Measurements from ENCODE around the gene EFCAB3.
A peak's percentile ranks its signal among the peaks of the same experiment; 100 is the strongest.
"Not testable (repeated sequence)": the region's sequence is repeated elsewhere in the genome, so short reads cannot be mapped to it uniquely, and the experiment has no call there.

Gene EFCAB3

DNA sequence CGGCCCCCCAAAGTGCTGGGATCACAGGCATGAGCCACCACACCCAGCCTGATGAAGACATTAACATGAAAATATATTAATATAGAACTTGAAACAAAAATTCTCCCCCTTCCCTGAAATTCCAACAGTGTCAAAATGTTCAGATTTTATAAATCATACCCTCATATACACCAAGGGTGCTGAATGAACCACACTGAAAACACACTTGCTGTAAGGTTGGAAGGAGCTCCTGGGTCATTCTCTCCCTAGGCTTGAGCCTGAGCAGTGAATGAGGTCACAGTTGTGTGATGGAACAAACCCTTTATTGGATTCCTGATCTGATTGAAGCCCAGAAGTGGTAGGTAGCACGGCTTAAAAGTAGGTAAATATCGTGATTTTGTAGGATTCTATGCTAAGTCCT, at the start of gene EFCAB3:
Gene EFCAB3, plus strand, starts transcription at position 301 of the 400 bp plus-strand sequence. CDS start 2,427 bp downstream, outside the sequence.
- Histone ChIP-seq H3K36me3 (ENCODE audit: control insufficient read depth, insufficient read depth, low read length) (no peaks in the 10 kb centered on the region), H3K4me1 (ENCODE audit: control insufficient read depth, insufficient read depth, low read length) (no peaks in the 10 kb centered on the region), H3K27me3 (ENCODE audit: control insufficient read depth, insufficient read depth, low read length) (peaks cover 3% of the 10 kb centered on the region), H3K9me3 (ENCODE audit: control insufficient read depth, low read length) (no peaks in the 10 kb centered on the region), H3K9ac (ENCODE audit: low read length) (no peak within 1 kb of the TSS), H3K4me3 (ENCODE audit: low read length) (no peak within 1 kb of the TSS)

DNA sequence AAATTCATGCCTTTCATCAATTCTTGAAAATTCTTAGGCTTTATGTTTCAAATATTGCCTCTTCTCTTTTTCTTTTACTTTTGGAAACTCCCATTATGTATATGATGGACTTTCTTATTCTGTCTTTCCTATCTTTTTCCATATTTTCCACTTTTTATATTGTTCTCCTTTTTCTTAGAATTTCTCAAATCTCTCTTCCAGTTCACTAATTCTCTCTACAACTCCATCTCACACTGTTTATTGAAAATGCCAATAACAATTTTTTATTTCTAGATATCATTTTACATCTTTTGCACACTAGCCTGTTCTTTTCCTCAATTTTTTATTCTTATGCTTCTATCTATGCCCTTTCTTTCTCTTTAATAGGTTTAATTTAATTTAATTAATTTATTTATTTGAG, 43.8 kb upstream of the EFCAB3 start:
- no peaks in the 10 kb centered on the region for H3K9me3 ChIP-seq (ENCODE audit: control insufficient read depth, low read length)
- H3K36me3 ChIP-seq (ENCODE audit: control insufficient read depth, insufficient read depth, low read length), result no peaks in the 10 kb centered on the region
- no peak overlapping the region for H3K9ac ChIP-seq (ENCODE audit: low read length)
- no peaks in the 10 kb centered on the region for H3K4me1 ChIP-seq (ENCODE audit: control insufficient read depth, insufficient read depth, low read length)
- no peak overlapping the region for H3K4me3 ChIP-seq (ENCODE audit: low read length)
- H3K27me3 ChIP-seq (ENCODE audit: control insufficient read depth, insufficient read depth, low read length), result no peaks in the 10 kb centered on the region

DNA sequence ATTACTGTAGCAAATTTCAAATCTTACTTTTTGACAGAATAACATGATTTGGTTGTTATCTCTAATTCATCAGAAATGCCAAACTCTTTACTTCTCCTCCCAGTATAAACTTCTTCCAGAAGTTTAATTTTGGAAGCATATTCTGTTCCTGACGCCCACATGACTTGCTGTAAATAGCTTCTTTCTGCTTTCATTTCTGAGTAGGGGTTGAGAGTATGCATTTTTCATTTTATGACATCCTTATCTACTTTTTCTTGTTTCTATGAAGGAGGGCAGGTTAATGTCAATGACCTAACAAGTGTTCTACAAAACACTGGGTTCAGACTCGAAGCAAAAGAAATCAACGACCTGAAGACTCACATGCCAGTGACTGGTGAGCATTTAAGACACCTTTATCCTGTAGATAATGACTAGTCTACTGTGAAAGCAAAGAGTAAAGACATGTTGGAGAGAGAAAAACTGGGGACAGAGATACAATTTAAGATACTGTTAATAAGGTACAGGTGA, 36.5 kb upstream of the EFCAB3 start:
- H3K4me3 ChIP-seq (ENCODE audit: low read length), result no peak overlapping the region
- no peaks in the 10 kb centered on the region for H3K4me1 ChIP-seq (ENCODE audit: control insufficient read depth, insufficient read depth, low read length)
- no peaks in the 10 kb centered on the region for H3K9me3 ChIP-seq (ENCODE audit: control insufficient read depth, low read length)
- peaks cover 3% of the 10 kb centered on the region for H3K27me3 ChIP-seq (ENCODE audit: control insufficient read depth, insufficient read depth, low read length)
- no peak overlapping the region for H3K9ac ChIP-seq (ENCODE audit: low read length)
- H3K36me3 ChIP-seq (ENCODE audit: control insufficient read depth, insufficient read depth, low read length), result no peaks in the 10 kb centered on the region

DNA sequence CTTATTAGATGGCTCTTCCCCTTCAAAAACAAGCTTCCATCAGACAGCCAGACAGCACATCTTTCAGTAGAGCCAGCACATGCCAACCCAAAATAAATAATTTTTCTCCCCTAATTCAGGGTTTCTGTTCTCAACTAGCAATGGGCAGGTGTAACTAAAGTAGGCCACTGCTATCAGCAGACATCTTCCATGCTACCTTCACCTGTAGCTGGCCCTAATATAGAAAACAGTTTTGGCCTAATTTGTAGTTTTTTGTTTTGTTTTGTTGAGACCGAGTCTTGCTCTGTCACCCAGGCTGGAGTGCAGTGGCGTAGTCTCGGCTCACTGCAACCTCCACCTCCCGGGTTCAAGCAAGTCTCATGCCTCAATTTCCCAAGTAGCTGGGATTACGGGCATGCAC, 29.2 kb upstream of the EFCAB3 start:
- Histone ChIP-seq H3K9me3 (ENCODE audit: control insufficient read depth, low read length) (no peaks in the 10 kb centered on the region), H3K36me3 (ENCODE audit: control insufficient read depth, insufficient read depth, low read length) (no peaks in the 10 kb centered on the region), H3K4me1 (ENCODE audit: control insufficient read depth, insufficient read depth, low read length) (no peaks in the 10 kb centered on the region), H3K27me3 (ENCODE audit: control insufficient read depth, insufficient read depth, low read length) (peaks cover 3% of the 10 kb centered on the region), H3K9ac (ENCODE audit: low read length) (no peak overlapping the region), H3K4me3 (ENCODE audit: low read length) (no peak overlapping the region)

DNA sequence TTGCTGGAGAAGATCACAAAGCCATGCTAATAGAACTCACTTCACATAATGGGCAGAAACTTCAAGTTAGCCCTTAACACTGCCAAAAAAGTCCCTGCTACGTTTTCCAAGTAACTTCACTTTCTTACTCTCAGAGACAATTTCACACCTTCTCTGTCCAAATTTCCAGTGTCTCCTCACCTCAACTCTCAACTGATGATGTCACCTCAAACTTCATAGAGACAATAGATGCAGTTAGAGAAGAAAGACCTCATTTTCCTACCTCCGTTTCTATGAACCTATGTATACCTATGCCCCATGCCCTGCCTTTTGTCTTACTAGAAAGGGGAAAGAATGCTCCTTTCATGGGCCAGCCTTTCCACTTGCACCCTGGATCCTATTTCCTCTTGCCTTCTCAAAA, 14.2 kb upstream of the EFCAB3 start:
- Histone ChIP-seq H3K9ac (ENCODE audit: low read length) (no peak overlapping the region), H3K4me1 (ENCODE audit: control insufficient read depth, insufficient read depth, low read length) (no peaks in the 10 kb centered on the region), H3K36me3 (ENCODE audit: control insufficient read depth, insufficient read depth, low read length) (no peaks in the 10 kb centered on the region), H3K4me3 (ENCODE audit: low read length) (no peak overlapping the region), H3K9me3 (ENCODE audit: control insufficient read depth, low read length) (no peaks in the 10 kb centered on the region), H3K27me3 (ENCODE audit: control insufficient read depth, insufficient read depth, low read length) (no peaks in the 10 kb centered on the region)

DNA sequence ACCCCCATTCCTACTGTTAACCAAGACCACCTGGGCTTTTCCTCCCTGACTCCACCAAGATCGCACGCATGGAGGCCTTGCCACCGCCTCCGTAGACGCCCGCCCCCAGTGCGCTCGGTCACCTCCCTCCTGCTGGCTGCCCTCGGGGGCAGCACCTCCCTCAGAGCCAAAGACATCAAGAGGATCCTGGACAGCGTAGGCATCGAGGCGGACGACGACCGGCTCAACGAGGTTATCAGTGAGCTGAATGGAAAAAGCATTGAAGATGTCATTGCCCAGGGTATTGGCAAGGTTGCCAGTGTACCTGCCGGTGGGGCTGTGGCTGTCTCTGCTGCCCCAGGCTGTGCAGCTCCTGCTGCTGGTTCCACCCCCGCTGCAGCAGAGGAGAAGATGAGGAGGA, 1.2 kb downstream of the EFCAB3 start:
- Histone ChIP-seq H3K36me3 (ENCODE audit: control insufficient read depth, insufficient read depth, low read length) (no peaks in the 10 kb centered on the region), H3K9me3 (ENCODE audit: control insufficient read depth, low read length) (no peaks in the 10 kb centered on the region), H3K4me1 (ENCODE audit: control insufficient read depth, insufficient read depth, low read length) (no peaks in the 10 kb centered on the region), H3K9ac (ENCODE audit: low read length) (no peak overlapping the region), H3K4me3 (ENCODE audit: low read length) (no peak overlapping the region), H3K27me3 (ENCODE audit: control insufficient read depth, insufficient read depth, low read length) (peaks cover 3% of the 10 kb centered on the region)

DNA sequence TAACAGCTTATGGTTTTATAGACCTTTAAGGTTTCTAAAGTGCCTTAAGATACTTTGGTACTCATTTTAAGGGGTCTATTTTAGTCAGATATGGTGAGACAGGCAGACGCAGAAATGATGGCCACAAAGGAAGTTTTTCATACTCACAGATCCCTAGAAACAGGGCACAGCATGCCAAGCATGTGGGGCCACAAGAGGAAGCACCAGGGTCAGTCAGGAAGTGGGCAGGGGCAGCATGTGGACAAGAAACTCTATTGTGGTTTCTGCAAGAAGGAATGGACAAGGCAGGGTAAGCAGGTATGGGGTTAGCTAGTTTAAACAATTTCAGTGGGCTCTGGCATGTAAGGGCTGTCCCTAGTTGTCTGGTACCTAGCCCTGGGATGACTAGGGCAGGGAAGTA, 8.5 kb downstream of the EFCAB3 start:
- H3K9ac ChIP-seq (ENCODE audit: low read length), result no peak overlapping the region
- H3K27me3 ChIP-seq (ENCODE audit: control insufficient read depth, insufficient read depth, low read length), result peaks cover 3% of the 10 kb centered on the region
- H3K4me3 ChIP-seq (ENCODE audit: low read length), result no peak overlapping the region
- no peaks in the 10 kb centered on the region for H3K4me1 ChIP-seq (ENCODE audit: control insufficient read depth, insufficient read depth, low read length)
- no peaks in the 10 kb centered on the region for H3K9me3 ChIP-seq (ENCODE audit: control insufficient read depth, low read length)
- no peaks in the 10 kb centered on the region for H3K36me3 ChIP-seq (ENCODE audit: control insufficient read depth, insufficient read depth, low read length)

DNA sequence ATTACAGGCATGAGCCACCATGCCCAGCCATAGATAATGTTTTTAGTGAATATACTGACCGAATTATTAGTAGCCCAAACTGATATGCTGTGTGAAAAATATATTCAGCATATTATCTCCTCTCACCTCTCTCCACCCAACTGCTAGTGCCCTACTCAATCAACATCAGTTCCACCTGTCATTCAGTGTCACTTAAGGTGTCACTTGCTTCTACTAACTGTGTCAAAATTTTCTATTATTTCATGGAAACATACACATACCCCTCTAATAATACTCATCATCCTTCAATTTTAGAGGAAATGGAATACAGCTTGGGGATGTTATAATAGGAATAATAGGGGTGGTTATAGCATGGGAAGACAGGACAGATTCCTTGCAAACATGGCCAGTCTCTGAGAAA, 12.6 kb downstream of the EFCAB3 start:
- Histone ChIP-seq H3K27me3 (ENCODE audit: control insufficient read depth, insufficient read depth, low read length) (no peaks in the 10 kb centered on the region), H3K9me3 (ENCODE audit: control insufficient read depth, low read length) (no peaks in the 10 kb centered on the region), H3K4me3 (ENCODE audit: low read length) (no peak overlapping the region), H3K36me3 (ENCODE audit: control insufficient read depth, insufficient read depth, low read length) (no peaks in the 10 kb centered on the region), H3K4me1 (ENCODE audit: control insufficient read depth, insufficient read depth, low read length) (no peaks in the 10 kb centered on the region), H3K9ac (ENCODE audit: low read length) (no peak overlapping the region)

DNA sequence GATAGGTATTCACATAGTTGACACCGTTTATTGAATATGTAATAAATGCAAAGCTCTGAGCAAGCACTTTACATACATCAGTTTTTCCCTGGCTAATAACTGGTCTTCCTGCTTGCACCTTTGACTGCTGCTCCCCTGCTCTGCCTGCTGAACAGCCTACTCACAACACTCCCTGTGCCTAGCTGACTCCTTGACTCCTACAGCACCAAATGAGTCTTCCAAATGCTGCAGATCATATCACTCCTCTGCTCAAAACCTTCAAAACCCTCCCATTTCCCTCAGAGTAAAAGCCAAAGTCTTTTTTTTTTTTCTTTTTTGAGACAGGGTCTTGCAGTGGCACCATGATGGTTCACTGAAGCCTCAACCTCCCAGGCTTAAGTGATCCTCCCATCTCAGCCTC, 18.5 kb downstream of the EFCAB3 start:
- Histone ChIP-seq H3K9ac (ENCODE audit: low read length) (no peak overlapping the region), H3K4me3 (ENCODE audit: low read length) (no peak overlapping the region), H3K36me3 (ENCODE audit: control insufficient read depth, insufficient read depth, low read length) (no peaks in the 10 kb centered on the region), H3K4me1 (ENCODE audit: control insufficient read depth, insufficient read depth, low read length) (no peaks in the 10 kb centered on the region), H3K9me3 (ENCODE audit: control insufficient read depth, low read length) (no peaks in the 10 kb centered on the region), H3K27me3 (ENCODE audit: control insufficient read depth, insufficient read depth, low read length) (no peaks in the 10 kb centered on the region)

DNA sequence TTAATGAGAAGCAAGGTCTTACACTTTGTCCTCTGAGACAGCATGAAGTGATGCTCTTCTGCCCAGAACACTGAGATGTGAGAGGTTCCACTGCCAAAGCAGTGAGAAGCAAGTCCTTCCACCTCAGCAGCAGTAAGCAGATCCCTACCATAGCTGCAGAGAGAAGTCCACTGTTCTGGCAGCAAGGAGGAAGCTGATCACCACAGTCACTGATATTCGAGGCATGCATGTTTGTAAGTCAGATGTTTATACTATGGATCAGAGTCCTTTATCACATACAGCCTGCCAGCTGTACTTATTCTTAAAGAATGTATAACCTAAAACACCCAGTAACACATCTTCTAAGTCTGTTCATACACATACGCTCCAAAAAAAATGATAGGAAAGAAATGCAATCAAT, 25.1 kb downstream of the EFCAB3 start:
- no peaks in the 10 kb centered on the region for H3K27me3 ChIP-seq (ENCODE audit: control insufficient read depth, insufficient read depth, low read length)

DNA sequence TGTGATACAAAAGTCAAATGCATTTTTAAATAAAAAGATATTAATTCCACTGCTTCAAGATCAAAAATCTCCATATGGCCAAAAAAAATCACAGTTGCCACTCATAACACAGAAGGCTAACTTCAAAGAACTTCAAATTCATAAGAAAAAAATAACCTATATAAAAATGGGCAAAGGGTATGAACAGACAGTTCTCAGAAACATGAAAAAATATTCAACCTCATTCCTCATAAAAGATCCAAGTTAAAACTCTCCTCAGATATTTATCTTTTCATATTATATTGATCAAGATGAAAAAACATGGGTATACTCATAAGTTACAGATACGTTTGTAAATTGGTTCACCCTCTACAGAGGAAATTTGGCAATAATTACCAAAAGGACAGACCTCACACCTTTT, 32.7 kb downstream of the EFCAB3 start:
- H3K4me3 ChIP-seq (ENCODE audit: low read length); H3K36me3 ChIP-seq (ENCODE audit: control insufficient read depth, insufficient read depth, low read length); H3K27me3 ChIP-seq (ENCODE audit: control insufficient read depth, insufficient read depth, low read length); H3K4me1 ChIP-seq (ENCODE audit: control insufficient read depth, insufficient read depth, low read length); H3K9ac ChIP-seq (ENCODE audit: low read length); H3K9me3 ChIP-seq (ENCODE audit: control insufficient read depth, low read length): not testable (repeated sequence)

More for the DNA sequence above, 25.1 kb downstream of the EFCAB3 start:
- H3K9me3 ChIP-seq (ENCODE audit: control insufficient read depth, low read length), result no peaks in the 10 kb centered on the region
- H3K36me3 ChIP-seq (ENCODE audit: control insufficient read depth, insufficient read depth, low read length), result no peaks in the 10 kb centered on the region
- no peaks in the 10 kb centered on the region for H3K4me1 ChIP-seq (ENCODE audit: control insufficient read depth, insufficient read depth, low read length)
- no peak overlapping the region for H3K4me3 ChIP-seq (ENCODE audit: low read length)
- no peak overlapping the region for H3K9ac ChIP-seq (ENCODE audit: low read length)

DNA sequence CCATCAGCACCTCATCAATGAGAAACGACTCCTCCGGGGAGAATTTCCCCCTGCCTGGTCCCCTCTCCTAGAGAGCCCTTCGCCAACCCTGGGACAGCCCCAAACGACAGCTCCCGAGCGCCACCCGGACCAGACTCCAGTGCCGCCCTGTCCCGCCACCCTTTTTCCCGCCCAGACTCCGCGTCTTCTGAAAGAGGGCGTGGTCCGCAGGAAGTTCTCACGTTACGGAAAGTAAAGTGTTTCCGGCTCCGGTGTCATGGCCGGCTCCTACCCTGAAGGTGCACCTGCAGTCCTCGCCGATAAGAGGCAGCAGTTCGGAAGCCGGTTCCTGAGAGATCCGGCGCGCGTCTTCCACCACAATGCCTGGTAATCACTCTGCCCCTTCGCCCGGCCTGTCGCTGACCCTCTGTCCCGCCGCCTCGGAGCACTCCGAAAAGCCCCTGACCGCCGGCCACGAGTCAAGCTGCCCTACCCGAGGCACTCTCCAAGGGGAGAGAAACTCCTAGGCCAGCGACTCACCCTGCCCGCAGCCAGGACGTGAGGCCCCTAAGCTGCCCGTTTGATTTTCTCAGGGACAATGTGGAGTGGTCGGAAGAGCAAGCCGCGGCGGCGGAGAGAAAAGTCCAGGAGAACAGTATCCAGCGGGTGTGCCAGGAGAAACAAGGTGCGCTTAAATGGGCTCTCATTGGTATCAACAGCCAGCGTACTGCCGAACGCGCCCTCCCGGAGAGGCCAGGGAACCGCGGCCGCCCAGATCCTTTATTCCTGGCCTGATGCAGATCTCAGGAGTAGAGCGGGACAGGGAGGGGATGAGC, 43.5 kb downstream of the EFCAB3 start, which contains the start of gene METTL2A:
Gene METTL2A, plus strand, starts transcription at position 251 of the 815 bp plus-strand sequence. Its CDS starts 6 bp downstream, at position 257.
- not testable (repeated sequence) for H3K36me3 ChIP-seq (ENCODE audit: control insufficient read depth, insufficient read depth, low read length)
- peak within 1 kb of the TSS; percentile 73 for H3K9ac ChIP-seq (ENCODE audit: low read length)
- H3K4me3 ChIP-seq (ENCODE audit: low read length), result peak within 1 kb of the TSS; percentile 60

More for the DNA sequence above, 43.5 kb downstream of the EFCAB3 start, which contains the start of gene METTL2A:
- not testable (repeated sequence) for H3K27me3 ChIP-seq (ENCODE audit: control insufficient read depth, insufficient read depth, low read length); H3K9me3 ChIP-seq (ENCODE audit: control insufficient read depth, low read length); H3K4me1 ChIP-seq (ENCODE audit: control insufficient read depth, insufficient read depth, low read length)

Data from mucosa of stomach (tissue), 1 donor.